Sigmoid colon (tissue), 7 donors: ENCODE results near the gene LDLRAD2. TPM values are rescaled to one million over a fixed set of nuclear protein-coding genes. Genes with fewer than 3 reads are reported as not detected.
A peak's percentile ranks its signal among the peaks of the same experiment; 100 is the strongest.
"Not testable (repeated sequence)": the region's sequence is repeated elsewhere in the genome, so short reads cannot be mapped to it uniquely, and the experiment has no call there.

Experiments used
- DNase-seq: peaks from one replicate; pipeline ENCODE4 v3.0.0-alpha.2; 2019
- H3K27ac ChIP-seq, 4 donors: fragments of 200-600 bp; sonication (generic); one replicate each; pipeline ENCODE4 v1.5.1; 2016 to 2019; ENCODE audit warnings: mild to moderate bottlenecking in 1 of 4
- H3K27me3 ChIP-seq, 3 donors: fragments of 200-600 bp; sonication (generic); one replicate each; pipeline ENCODE4 v1.5.1; 2019; ENCODE audit warnings: mild to moderate bottlenecking in 1 of 3
- H3K36me3 ChIP-seq, 4 donors: fragments of 200-600 bp; sonication (generic); one replicate each; pipeline ENCODE4 v1.5.1; 2016 to 2019
- H3K4me1 ChIP-seq, 4 donors: fragments of 200-600 bp; sonication (generic); one replicate each; pipeline ENCODE4 v1.5.1; 2017 to 2019
- H3K4me3 ChIP-seq, 4 donors: fragments of 200-600 bp; sonication (generic); one replicate each; pipeline ENCODE4 v1.5.1; 2017 to 2019; ENCODE audit warnings: mild to moderate bottlenecking in 2 of 4, moderate library complexity in 1 of 4
- H3K9me3 ChIP-seq, 4 donors: fragments of 200-600 bp in 3 of 4; sonication (generic) in 3 of 4; one replicate each; pipeline versions ENCODE4 v1.5.1 to v1.6.1; 2013 to 2019
- CTCF ChIP-seq, 4 experiments: fragments of 450-650 bp in 3 of 4; fragments of 200-600 bp in 1 of 4; IDR thresholded peaks; one replicate each; pipeline ENCODE4 v1.5.1; 2016 to 2019; ENCODE audit warnings: antibody characterized with exemption in 4 of 4, mild to moderate bottlenecking in 3 of 4, moderate library complexity in 2 of 4
- EP300 ChIP-seq, 4 donors: sonication (generic); formaldehyde crosslinking; IDR thresholded peaks; one replicate each; pipeline ENCODE4 v1.6.1; 2017; ENCODE audit warnings: antibody characterized with exemption in 4 of 4
- POLR2A ChIP-seq, 2 donors: fragments of 450-650 bp; IDR thresholded peaks; one replicate each; pipeline ENCODE4 v1.6.1; 2016; ENCODE audit warnings: antibody characterized with exemption in 2 of 2, mild to moderate bottlenecking in 2 of 2, moderate library complexity in 2 of 2
- POLR2AphosphoS5 ChIP-seq, 4 donors: sonication (generic); formaldehyde crosslinking; IDR thresholded peaks; one replicate each; pipeline ENCODE4 v1.6.1; 2017; ENCODE audit warnings: antibody characterized with exemption in 4 of 4
- WGBS, 2 donors: extraction: QIAGEN DNeasy Blood & Tissue Kit; methylation state at CpG; one replicate each; pipeline ENCODE4 v1.1.7; 2013; 5-methylcytosine and 5-hydroxymethylcytosine counted together
- intact Hi-C: fragments of 100-400 bp; cut with DNase I; formaldehyde crosslinking; loops from one replicate; pipeline ENCODE4 v1.15.1; 2023
- polyA plus RNA-seq, 3 donors: library from polyadenylated mRNA; stranded (reverse); fragments of 200-250 nt; gene quantifications; one replicate each; pipeline ENCODE4 v1.2.3, GENCODE V29; 2013
- total RNA-seq, 4 donors: library from RNA; depleted of rRNA; stranded (reverse); fragments of >200 nt; gene quantifications; one replicate each; pipeline ENCODE4 v1.1.0, GENCODE V29; 2016
- donor health status: healthy with polysubstance abuse.
- donor health status: Bipolar disorder and iron deficiency.
- donor health status: healthy.

The LDLRAD2 gene
- total and polyA plus RNA-seq, 7 donors = under 0.01 to 1.4 (median 0.23) TPM; not detected in 2

- no peaks in the 10 kb centered on the region for H3K36me3 ChIP-seq
- H3K4me1 ChIP-seq = peaks cover 0 to 22% (median 15%) of the 10 kb centered on the region in 4 donors
- intact Hi-C loops = no loop called here
- peak overlapping the region in 1 of 4 donors; percentile 42 for H3K27ac ChIP-seq
- TF ChIP-seq POLR2A (IDR thresholded peaks at IDR 0.05) (no peak), POLR2AphosphoS5 (IDR thresholded peaks at IDR 0.05) (no peak)
- 57 to 73% methylated on average over 2 of the region's 2 CpGs for WGBS, 2 donors
- H3K9me3 ChIP-seq = no peaks in the 10 kb centered on the region
- no peaks in the 10 kb centered on the region for H3K27me3 ChIP-seq
- no peak overlapping the region for H3K4me3 ChIP-seq
- DNase-seq = peak; percentile 10
Measured at GRCh38 chr1:21775550-21775914, 36.5 kb upstream of the LDLRAD2 start.

GRCh38 chr1:21775985-21776562 is 36.0 kb upstream of the LDLRAD2 start:
- no peak for DNase-seq
- Histone ChIP-seq H3K4me1 (peaks cover 0 to 26% (median 20%) of the 10 kb centered on the region in 4 donors), H3K4me3 (no peak overlapping the region), H3K27me3 (no peaks in the 10 kb centered on the region), H3K9me3 (no peaks in the 10 kb centered on the region), H3K36me3 (no peaks in the 10 kb centered on the region), H3K27ac (peak overlapping the region in 1 of 4 donors; percentile 42)
- intact Hi-C loops = no loop called here
- no peak for TF ChIP-seq POLR2A (IDR thresholded peaks at IDR 0.05)
- TF ChIP-seq EP300 (IDR thresholded peaks at IDR 0.05) = no peak
- no peak for TF ChIP-seq CTCF (IDR thresholded peaks at IDR 0.05)
- no peak for TF ChIP-seq POLR2AphosphoS5 (IDR thresholded peaks at IDR 0.05)

GRCh38 chr1:21776925-21777324 is 35.1 kb upstream of the LDLRAD2 start:
- peaks cover 0 to 35% (median 29%) of the 10 kb centered on the region in 4 donors for H3K4me1 ChIP-seq
- intact Hi-C loops, H3K36me3 ChIP-seq, H3K4me3 ChIP-seq, DNase-seq, H3K9me3 ChIP-seq, H3K27ac ChIP-seq, H3K27me3 ChIP-seq: not testable (repeated sequence)
- WGBS, 2 donors = 87% methylated on average over 5 of the region's 5 CpGs

GRCh38 chr1:21778405-21778727 is 33.7 kb upstream of the LDLRAD2 start:
- H3K27me3 ChIP-seq = no peaks in the 10 kb centered on the region
- TF ChIP-seq POLR2A (IDR thresholded peaks at IDR 0.05) (no peak), CTCF (IDR thresholded peaks at IDR 0.05) (no peak), EP300 (IDR thresholded peaks at IDR 0.05) (no peak), POLR2AphosphoS5 (IDR thresholded peaks at IDR 0.05) (no peak)
- H3K4me1 ChIP-seq = peaks cover 0 to 36% (median 32%) of the 10 kb centered on the region in 4 donors
- H3K27ac ChIP-seq = no peak overlapping the region
- DNase-seq = no peak
- intact Hi-C loops = no loop called here
- H3K36me3 ChIP-seq = no peaks in the 10 kb centered on the region
- no peaks in the 10 kb centered on the region for H3K9me3 ChIP-seq
- 96 to 97% methylated on average over 2 of the region's 2 CpGs for WGBS, 2 donors
- H3K4me3 ChIP-seq = no peak overlapping the region

- H3K27ac ChIP-seq = no peak overlapping the region
- H3K36me3 ChIP-seq = no peaks in the 10 kb centered on the region
- no peaks in the 10 kb centered on the region for H3K27me3 ChIP-seq
- TF ChIP-seq POLR2AphosphoS5 (IDR thresholded peaks at IDR 0.05) (no peak), POLR2A (IDR thresholded peaks at IDR 0.05) (no peak), CTCF (IDR thresholded peaks at IDR 0.05) (no peak), EP300 (IDR thresholded peaks at IDR 0.05) (no peak)
- H3K4me3 ChIP-seq = no peak overlapping the region
- no peaks in the 10 kb centered on the region for H3K9me3 ChIP-seq
- H3K4me1 ChIP-seq = peaks cover 0 to 40% (median 33%) of the 10 kb centered on the region in 4 donors
- intact Hi-C loops = loop anchor here (5.0 kb wide), 1 partner anchor 247 kb away; no protein-coding TSS in a partner anchor
- DNase-seq = no peak
- 75 to 87% methylated on average over 12 of the region's 12 CpGs for WGBS, 2 donors
Measured at GRCh38 chr1:21779613-21780521, 32.2 kb upstream of the LDLRAD2 start.
